GM23338 (cell line): ENCODE data around the gene VPREB1.
"Not testable (repeated sequence)": the region's sequence is repeated elsewhere in the genome, so short reads cannot be mapped to it uniquely, and the experiment has no call there.

ENCODE experiments used
- CREB1 ChIP-seq: fragments of 250-450 bp; sonication (Bioruptor Pico); IDR thresholded peaks from 2 replicates; pipeline ENCODE4 v1.5.0; 2020; ENCODE audit warnings: low read depth, mild to moderate bottlenecking, moderate library complexity
- CTCF ChIP-seq, 2 experiments: fragments of 200-600 bp in 1 of 2; sonication (generic) in 1 of 2; conservative IDR thresholded peaks; 2 replicates each; pipeline versions ENCODE4 v1.5.1 to v1.6.1; 2016 to 2017; ENCODE audit warnings: antibody characterized with exemption in 2 of 2, low read depth in 2 of 2, mild to moderate bottlenecking in 2 of 2, moderate library complexity in 1 of 2
- EZH2phosphoT487 ChIP-seq: fragments of 200-600 bp; sonication (generic); IDR thresholded peaks from one replicate; pipeline ENCODE4 v1.8.1; 2018; ENCODE audit warnings: antibody characterized with exemption; ENCODE audit not compliant: unreplicated experiment
- POLR2AphosphoS5 ChIP-seq: IDR thresholded peaks from 2 replicates; pipeline ENCODE4 v1.6.1; 2016; ENCODE audit warnings: antibody characterized with exemption, low read depth
- ZNF462 ChIP-seq: fragments of 250-450 bp; sonication (Bioruptor Pico); IDR thresholded peaks from 2 replicates; pipeline ENCODE4 v1.5.0; 2020; ENCODE audit warnings: mild to moderate bottlenecking, moderate library complexity

- not testable (repeated sequence) for TF ChIP-seq EZH2phosphoT487; CTCF (conservative IDR thresholded peaks at IDR 0.05; ENCODE audit: low read depth in 2 of 2); CREB1 (CRISPR knock-in tag); POLR2AphosphoS5; ZNF462 (CRISPR knock-in tag)
Measured at GRCh38 chr22:22294641-22295040, 50.1 kb downstream of the VPREB1 start.
